GM12878 (cell line): Measurements from ENCODE around the gene GTF2F2.

Experiments used
- CTCF ChIP-seq, 3 experiments: IDR thresholded peaks in 2 of 3; conservative IDR thresholded peaks in 1 of 3; 2 replicates each; pipeline ENCODE4 v1.5.1; 2011; ENCODE audit warnings: low read depth in 3 of 3, low read length in 3 of 3, mild to moderate bottlenecking in 3 of 3, control low read depth in 2 of 3, moderate library complexity in 2 of 3, inconsistent platforms in 1 of 3, mixed read lengths in 1 of 3; ENCODE audit not compliant: control insufficient read depth in 2 of 3, insufficient read depth in 1 of 3; ENCODE audit errors: extremely low read depth in 1 of 3
- FOXK2 ChIP-seq: fragments of 450-650 bp; IDR thresholded peaks from 2 replicates; pipeline ENCODE4 v1.6.1; 2017; ENCODE audit warnings: mild to moderate bottlenecking, moderate library complexity
- KDM1A ChIP-seq: fragments of 200-600 bp; sonication (generic); IDR thresholded peaks from 2 replicates; pipeline ENCODE4 v1.6.1; 2016; ENCODE audit warnings: borderline replicate concordance
- MXI1 ChIP-seq: fragments of 150-350 bp; IDR thresholded peaks from 2 replicates; pipeline ENCODE4 v1.6.1; 2011; ENCODE audit warnings: low read depth, mild to moderate bottlenecking, inconsistent platforms, low read length, improper control_type of control experiment
- MYC ChIP-seq: IDR thresholded peaks from 2 replicates; pipeline ENCODE4 v1.6.1; 2011; ENCODE audit warnings: mild to moderate bottlenecking, low read length, moderate library complexity, inconsistent platforms; ENCODE audit not compliant: insufficient read depth, insufficient replicate concordance, insufficient read length, severe bottlenecking
- NFIC ChIP-seq: IDR thresholded peaks from 2 replicates; pipeline ENCODE4 v1.6.1; 2012; ENCODE audit warnings: low read depth, mild to moderate bottlenecking, inconsistent platforms, low read length, moderate library complexity
- NR2C2 ChIP-seq: IDR thresholded peaks from 2 replicates; pipeline ENCODE4 v1.6.1; 2011; ENCODE audit warnings: borderline replicate concordance, low read depth; ENCODE audit not compliant: control insufficient read depth, insufficient read length
- SRF ChIP-seq, 2 experiments: IDR thresholded peaks; 2 replicates each; pipeline ENCODE4 v1.6.1; 2011; ENCODE audit warnings: low read depth in 2 of 2, low read length in 2 of 2, mild to moderate bottlenecking in 1 of 2, moderate library complexity in 1 of 2
- USF2 ChIP-seq: IDR thresholded peaks from 2 replicates; pipeline ENCODE4 v1.6.1; 2011; ENCODE audit warnings: low read depth, low read length, improper control_type of control experiment, borderline replicate concordance
- ZNF274 ChIP-seq: IDR thresholded peaks from one replicate; pipeline ENCODE4 v1.8.0; 2011; ENCODE audit not compliant: insufficient read length, insufficient read depth
- TF ChIP-seq, protein P1 (sequence below): IDR thresholded peaks from 2 replicates; pipeline ENCODE4 v1.6.1; 2011; ENCODE audit warnings: low read depth, mild to moderate bottlenecking, low read length, moderate library complexity, borderline replicate concordance; ENCODE audit errors: extremely low read depth

DNA sequence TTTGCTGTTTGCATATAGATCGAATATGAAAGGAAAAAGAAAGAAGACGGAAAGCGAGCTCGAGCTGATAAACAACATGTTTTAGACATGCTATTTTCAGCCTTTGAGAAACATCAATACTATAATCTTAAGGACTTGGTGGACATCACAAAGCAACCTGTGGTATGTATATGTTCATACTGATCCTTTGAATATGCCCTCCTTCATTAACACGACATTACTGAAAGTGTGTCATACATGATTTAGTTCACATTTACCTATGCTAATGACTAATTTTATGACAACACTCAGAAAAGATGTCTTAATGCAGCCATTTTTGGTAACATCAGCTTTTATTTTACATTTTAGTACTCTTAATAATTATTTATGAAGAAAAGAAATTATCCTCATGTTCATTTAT is 146.9 kb downstream of the GTF2F2 start:
- TF ChIP-seq SRF (IDR thresholded peaks at IDR 0.05; ENCODE audit: low read depth in 2 of 2, low read length in 2 of 2) (no peak), ZNF274 (no peak), CTCF (IDR thresholded peaks at IDR 0.05 in 2 of 3, conservative IDR thresholded peaks at IDR 0.05 in 1 of 3; ENCODE audit: control insufficient read depth in 2 of 3, extremely low read depth in 1 of 3, insufficient read depth in 1 of 3, low read depth in 3 of 3, low read length in 3 of 3) (no peak), NR2C2 (no peak), NFIC (no peak), USF2 (no peak), KDM1A (no peak), FOXK2 (no peak), MYC (no peak), MXI1 (no peak)
- TF ChIP-seq, protein P1, sequence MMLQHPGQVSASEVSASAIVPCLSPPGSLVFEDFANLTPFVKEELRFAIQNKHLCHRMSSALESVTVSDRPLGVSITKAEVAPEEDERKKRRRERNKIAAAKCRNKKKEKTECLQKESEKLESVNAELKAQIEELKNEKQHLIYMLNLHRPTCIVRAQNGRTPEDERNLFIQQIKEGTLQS, result no peak
